ENCODE measurements around the gene PHACTR1. TPM values are rescaled to one million over a fixed set of nuclear protein-coding genes. Genes with fewer than 3 reads are reported as not detected.
"Not testable (repeated sequence)": the region's sequence is repeated elsewhere in the genome, so short reads cannot be mapped to it uniquely, and the experiment has no call there.

Gene PHACTR1
- total and polyA plus RNA-seq, 4 donors, result 0.31 to 1.5 (median 0.79) TPM

DNA sequence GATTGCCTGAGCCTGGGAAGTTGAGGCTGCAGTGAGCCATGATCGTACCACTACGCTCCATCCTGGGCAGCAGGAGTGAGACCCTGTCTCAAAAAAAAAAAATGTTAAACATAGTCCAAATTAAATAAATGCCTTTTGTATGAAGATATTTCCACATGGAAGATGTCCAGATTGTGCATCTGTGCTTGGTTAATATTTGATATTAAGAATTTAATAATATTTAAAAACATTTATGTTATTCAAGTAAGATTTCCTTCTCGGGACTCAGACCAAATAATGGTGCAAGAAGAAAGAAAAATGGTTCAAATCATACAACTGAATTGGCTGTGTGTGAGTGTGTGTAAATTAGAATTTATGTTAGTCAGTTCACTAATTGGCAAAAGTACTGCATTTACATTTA, 409.3 kb downstream of the PHACTR1 start:
- H3K4me3 ChIP-seq (ENCODE audit: low read depth in 1 of 3, low read length in 3 of 3), result no peak overlapping the region
- TF ChIP-seq EGR1 (IDR thresholded peaks at IDR 0.05; ENCODE audit: low read depth in 2 of 2), result no peak
- TF ChIP-seq TAF1 (conservative IDR thresholded peaks at IDR 0.05), result no peak
- no peak for TF ChIP-seq GABPA (IDR thresholded peaks at IDR 0.05 in 1 of 2, conservative IDR thresholded peaks at IDR 0.05 in 1 of 2)
- TF ChIP-seq, protein P1, sequence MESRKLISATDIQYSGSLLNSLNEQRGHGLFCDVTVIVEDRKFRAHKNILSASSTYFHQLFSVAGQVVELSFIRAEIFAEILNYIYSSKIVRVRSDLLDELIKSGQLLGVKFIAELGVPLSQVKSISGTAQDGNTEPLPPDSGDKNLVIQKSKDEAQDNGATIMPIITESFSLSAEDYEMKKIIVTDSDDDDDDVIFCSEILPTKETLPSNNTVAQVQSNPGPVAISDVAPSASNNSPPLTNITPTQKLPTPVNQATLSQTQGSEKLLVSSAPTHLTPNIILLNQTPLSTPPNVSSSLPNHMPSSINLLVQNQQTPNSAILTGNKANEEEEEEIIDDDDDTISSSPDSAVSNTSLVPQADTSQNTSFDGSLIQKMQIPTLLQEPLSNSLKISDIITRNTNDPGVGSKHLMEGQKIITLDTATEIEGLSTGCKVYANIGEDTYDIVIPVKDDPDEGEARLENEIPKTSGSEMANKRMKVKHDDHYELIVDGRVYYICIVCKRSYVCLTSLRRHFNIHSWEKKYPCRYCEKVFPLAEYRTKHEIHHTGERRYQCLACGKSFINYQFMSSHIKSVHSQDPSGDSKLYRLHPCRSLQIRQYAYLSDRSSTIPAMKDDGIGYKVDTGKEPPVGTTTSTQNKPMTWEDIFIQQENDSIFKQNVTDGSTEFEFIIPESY (IDR thresholded peaks at IDR 0.05), result no peak
- no peak for TF ChIP-seq RXRA (IDR thresholded peaks at IDR 0.05)
- TF ChIP-seq NR2F2 (IDR thresholded peaks at IDR 0.05), result no peak
- TF ChIP-seq, protein P2, sequence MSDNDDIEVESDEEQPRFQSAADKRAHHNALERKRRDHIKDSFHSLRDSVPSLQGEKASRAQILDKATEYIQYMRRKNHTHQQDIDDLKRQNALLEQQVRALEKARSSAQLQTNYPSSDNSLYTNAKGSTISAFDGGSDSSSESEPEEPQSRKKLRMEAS (IDR thresholded peaks at IDR 0.05), result no peak
- TF ChIP-seq, protein P3, sequence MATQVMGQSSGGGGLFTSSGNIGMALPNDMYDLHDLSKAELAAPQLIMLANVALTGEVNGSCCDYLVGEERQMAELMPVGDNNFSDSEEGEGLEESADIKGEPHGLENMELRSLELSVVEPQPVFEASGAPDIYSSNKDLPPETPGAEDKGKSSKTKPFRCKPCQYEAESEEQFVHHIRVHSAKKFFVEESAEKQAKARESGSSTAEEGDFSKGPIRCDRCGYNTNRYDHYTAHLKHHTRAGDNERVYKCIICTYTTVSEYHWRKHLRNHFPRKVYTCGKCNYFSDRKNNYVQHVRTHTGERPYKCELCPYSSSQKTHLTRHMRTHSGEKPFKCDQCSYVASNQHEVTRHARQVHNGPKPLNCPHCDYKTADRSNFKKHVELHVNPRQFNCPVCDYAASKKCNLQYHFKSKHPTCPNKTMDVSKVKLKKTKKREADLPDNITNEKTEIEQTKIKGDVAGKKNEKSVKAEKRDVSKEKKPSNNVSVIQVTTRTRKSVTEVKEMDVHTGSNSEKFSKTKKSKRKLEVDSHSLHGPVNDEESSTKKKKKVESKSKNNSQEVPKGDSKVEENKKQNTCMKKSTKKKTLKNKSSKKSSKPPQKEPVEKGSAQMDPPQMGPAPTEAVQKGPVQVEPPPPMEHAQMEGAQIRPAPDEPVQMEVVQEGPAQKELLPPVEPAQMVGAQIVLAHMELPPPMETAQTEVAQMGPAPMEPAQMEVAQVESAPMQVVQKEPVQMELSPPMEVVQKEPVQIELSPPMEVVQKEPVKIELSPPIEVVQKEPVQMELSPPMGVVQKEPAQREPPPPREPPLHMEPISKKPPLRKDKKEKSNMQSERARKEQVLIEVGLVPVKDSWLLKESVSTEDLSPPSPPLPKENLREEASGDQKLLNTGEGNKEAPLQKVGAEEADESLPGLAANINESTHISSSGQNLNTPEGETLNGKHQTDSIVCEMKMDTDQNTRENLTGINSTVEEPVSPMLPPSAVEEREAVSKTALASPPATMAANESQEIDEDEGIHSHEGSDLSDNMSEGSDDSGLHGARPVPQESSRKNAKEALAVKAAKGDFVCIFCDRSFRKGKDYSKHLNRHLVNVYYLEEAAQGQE (IDR thresholded peaks at IDR 0.05), result no peak
- TF ChIP-seq, protein P4, sequence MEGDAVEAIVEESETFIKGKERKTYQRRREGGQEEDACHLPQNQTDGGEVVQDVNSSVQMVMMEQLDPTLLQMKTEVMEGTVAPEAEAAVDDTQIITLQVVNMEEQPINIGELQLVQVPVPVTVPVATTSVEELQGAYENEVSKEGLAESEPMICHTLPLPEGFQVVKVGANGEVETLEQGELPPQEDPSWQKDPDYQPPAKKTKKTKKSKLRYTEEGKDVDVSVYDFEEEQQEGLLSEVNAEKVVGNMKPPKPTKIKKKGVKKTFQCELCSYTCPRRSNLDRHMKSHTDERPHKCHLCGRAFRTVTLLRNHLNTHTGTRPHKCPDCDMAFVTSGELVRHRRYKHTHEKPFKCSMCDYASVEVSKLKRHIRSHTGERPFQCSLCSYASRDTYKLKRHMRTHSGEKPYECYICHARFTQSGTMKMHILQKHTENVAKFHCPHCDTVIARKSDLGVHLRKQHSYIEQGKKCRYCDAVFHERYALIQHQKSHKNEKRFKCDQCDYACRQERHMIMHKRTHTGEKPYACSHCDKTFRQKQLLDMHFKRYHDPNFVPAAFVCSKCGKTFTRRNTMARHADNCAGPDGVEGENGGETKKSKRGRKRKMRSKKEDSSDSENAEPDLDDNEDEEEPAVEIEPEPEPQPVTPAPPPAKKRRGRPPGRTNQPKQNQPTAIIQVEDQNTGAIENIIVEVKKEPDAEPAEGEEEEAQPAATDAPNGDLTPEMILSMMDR (IDR thresholded peaks at IDR 0.05; ENCODE audit: low read depth, low read length, missing input control), result no peak
- no peak for TF ChIP-seq FOXA2 (IDR thresholded peaks at IDR 0.05)
- TF ChIP-seq FOXA1 (IDR thresholded peaks at IDR 0.05), result no peak
- H3K27ac ChIP-seq (ENCODE audit: low read depth in 1 of 2, low read length in 2 of 2), result no peak overlapping the region
- no peaks in the 10 kb centered on the region for H3K9me3 ChIP-seq (ENCODE audit: control insufficient read depth in 4 of 4, low read length in 3 of 4)
- H3K36me3 ChIP-seq (ENCODE audit: control insufficient read depth in 4 of 4, insufficient read depth in 3 of 4, low read depth in 1 of 4, low read length in 3 of 4), result no peaks in the 10 kb centered on the region
- no peak for DNase-seq (ENCODE audit: low spot score)
- H3K4me1 ChIP-seq (ENCODE audit: control insufficient read depth in 4 of 4, insufficient read depth in 4 of 4, low read length in 3 of 4), result no peaks in the 10 kb centered on the region
- 81% methylated on average over 3 of the region's 3 CpGs for WGBS
- H3K9ac ChIP-seq (ENCODE audit: low read depth in 1 of 2, low read length in 2 of 2), result no peak overlapping the region
- H3K27me3 ChIP-seq (ENCODE audit: control insufficient read depth in 4 of 4, insufficient read depth in 4 of 4, low read length in 3 of 4), result no peaks in the 10 kb centered on the region

DNA sequence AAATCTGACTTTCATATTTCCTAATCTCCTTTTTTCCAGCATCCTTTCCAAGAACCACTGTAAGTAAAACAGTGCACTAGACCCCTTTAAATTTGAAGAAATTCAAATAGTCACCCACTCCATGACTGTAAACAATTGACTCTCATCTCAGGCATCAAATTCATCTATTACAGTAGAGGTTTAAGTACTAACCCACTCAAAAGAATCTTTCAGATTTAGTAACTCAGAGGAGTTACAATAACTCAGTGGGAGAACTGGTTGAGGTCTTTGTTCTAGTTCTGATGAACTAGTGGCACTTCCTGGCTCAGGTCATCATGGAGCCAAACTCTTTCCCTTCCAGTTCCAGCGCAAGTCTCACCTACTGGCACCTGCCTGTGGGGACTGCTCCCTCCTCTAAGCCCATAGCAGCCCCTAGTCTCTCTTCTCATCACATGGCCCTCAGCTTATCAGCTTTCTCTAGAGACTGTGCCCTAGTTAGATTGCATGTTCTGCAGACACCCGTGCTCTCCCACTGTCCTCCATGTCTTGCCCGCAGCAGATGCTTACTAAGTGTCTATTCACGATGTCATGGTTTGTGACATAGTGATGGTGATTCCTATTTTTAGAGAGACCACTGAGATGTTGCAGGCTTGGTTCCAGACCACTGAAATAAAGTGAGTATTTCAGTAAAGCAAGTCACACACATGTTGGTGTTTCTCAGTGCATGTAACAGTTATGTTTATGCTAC, 415.5 kb downstream of the PHACTR1 start:
- no peak for DNase-seq (ENCODE audit: low spot score)
- Histone ChIP-seq H3K27me3 (ENCODE audit: control insufficient read depth in 4 of 4, insufficient read depth in 4 of 4, low read length in 3 of 4) (peaks cover 0 to 2% (median 0%) of the 10 kb centered on the region in 4 donors), H3K9ac (ENCODE audit: low read depth in 1 of 2, low read length in 2 of 2) (no peak overlapping the region), H3K27ac (ENCODE audit: low read depth in 1 of 2, low read length in 2 of 2) (no peak overlapping the region), H3K9me3 (ENCODE audit: control insufficient read depth in 4 of 4, low read length in 3 of 4) (no peaks in the 10 kb centered on the region), H3K4me1 (ENCODE audit: control insufficient read depth in 4 of 4, insufficient read depth in 4 of 4, low read length in 3 of 4) (no peaks in the 10 kb centered on the region), H3K36me3 (ENCODE audit: control insufficient read depth in 4 of 4, insufficient read depth in 3 of 4, low read depth in 1 of 4, low read length in 3 of 4) (no peaks in the 10 kb centered on the region), H3K4me3 (ENCODE audit: low read depth in 1 of 3, low read length in 3 of 3) (no peak overlapping the region)
- 80% methylated on average over 4 of the region's 4 CpGs for WGBS
- no peak for TF ChIP-seq EGR1 (IDR thresholded peaks at IDR 0.05; ENCODE audit: low read depth in 2 of 2)
- no peak for TF ChIP-seq GABPA (IDR thresholded peaks at IDR 0.05 in 1 of 2, conservative IDR thresholded peaks at IDR 0.05 in 1 of 2)
- TF ChIP-seq JUND (IDR thresholded peaks at IDR 0.05), result no peak
- TF ChIP-seq SP1 (IDR thresholded peaks at IDR 0.05), result no peak
- TF ChIP-seq, protein P2 (IDR thresholded peaks at IDR 0.05), result no peak
- no peak for TF ChIP-seq HNF4G (IDR thresholded peaks at IDR 0.05)
- no peak for TF ChIP-seq FOXA1 (IDR thresholded peaks at IDR 0.05)
- TF ChIP-seq, protein P1 (IDR thresholded peaks at IDR 0.05), result no peak
- no peak for TF ChIP-seq NR2F2 (IDR thresholded peaks at IDR 0.05)
- TF ChIP-seq RXRA (IDR thresholded peaks at IDR 0.05), result no peak
- TF ChIP-seq, protein P5, sequence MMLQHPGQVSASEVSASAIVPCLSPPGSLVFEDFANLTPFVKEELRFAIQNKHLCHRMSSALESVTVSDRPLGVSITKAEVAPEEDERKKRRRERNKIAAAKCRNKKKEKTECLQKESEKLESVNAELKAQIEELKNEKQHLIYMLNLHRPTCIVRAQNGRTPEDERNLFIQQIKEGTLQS (IDR thresholded peaks at IDR 0.05), result no peak
- TF ChIP-seq RAD21 (IDR thresholded peaks at IDR 0.05), result no peak
- no peak for TF ChIP-seq TAF1 (conservative IDR thresholded peaks at IDR 0.05)
- no peak for TF ChIP-seq FOXA2 (IDR thresholded peaks at IDR 0.05)

DNA sequence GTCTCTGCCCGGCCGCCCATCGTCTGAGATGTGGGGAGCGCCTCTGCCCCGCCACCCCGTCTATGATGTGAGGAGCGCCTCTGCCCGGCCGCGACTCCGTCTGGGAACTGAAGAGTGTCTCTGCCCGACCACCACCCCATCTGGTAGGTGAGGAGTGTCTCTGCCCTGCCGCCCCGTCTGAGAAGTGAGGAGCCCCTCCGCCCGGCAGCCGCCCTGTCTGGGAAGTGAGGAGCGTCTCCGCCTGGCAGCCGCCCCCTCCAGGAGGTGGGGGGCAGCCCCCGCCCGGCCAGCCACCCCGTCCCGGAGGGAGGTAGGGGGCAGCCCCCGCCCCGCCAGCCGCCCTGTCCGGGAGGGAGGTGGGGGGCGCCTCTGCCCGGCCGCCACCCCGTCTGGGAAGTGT, 417.3 kb downstream of the PHACTR1 start:
- not testable (repeated sequence) for H3K9me3 ChIP-seq (ENCODE audit: control insufficient read depth in 4 of 4, low read length in 3 of 4); H3K4me3 ChIP-seq (ENCODE audit: low read depth in 1 of 3, low read length in 3 of 3); H3K4me1 ChIP-seq (ENCODE audit: control insufficient read depth in 4 of 4, insufficient read depth in 4 of 4, low read length in 3 of 4); DNase-seq (ENCODE audit: low spot score); H3K9ac ChIP-seq (ENCODE audit: low read depth in 1 of 2, low read length in 2 of 2); H3K27ac ChIP-seq (ENCODE audit: low read depth in 1 of 2, low read length in 2 of 2); H3K27me3 ChIP-seq (ENCODE audit: control insufficient read depth in 4 of 4, insufficient read depth in 4 of 4, low read length in 3 of 4); H3K36me3 ChIP-seq (ENCODE audit: control insufficient read depth in 4 of 4, insufficient read depth in 3 of 4, low read depth in 1 of 4, low read length in 3 of 4)
- whole genome bisulfite sequencing, result 96% methylated on average over 32 of the region's 32 CpGs

All from liver (tissue), 9 donors.